Stimulated activated CD4-positive, alpha-beta T cell treated with anti-CD3 and anti-CD28 coated beads, Interleukin-1b, Interleukin-23, amount 100 ng/mL, for 4 hours (primary cell): ENCODE measurements around the gene BHLHA15.

Source experiments
- DNase-seq, 2 donors: peaks; one replicate each; pipeline ENCODE4 v3.0.0-alpha.2; 2020; ENCODE audit warnings: low read depth in 2 of 2

BHLHA15 gene

DNA sequence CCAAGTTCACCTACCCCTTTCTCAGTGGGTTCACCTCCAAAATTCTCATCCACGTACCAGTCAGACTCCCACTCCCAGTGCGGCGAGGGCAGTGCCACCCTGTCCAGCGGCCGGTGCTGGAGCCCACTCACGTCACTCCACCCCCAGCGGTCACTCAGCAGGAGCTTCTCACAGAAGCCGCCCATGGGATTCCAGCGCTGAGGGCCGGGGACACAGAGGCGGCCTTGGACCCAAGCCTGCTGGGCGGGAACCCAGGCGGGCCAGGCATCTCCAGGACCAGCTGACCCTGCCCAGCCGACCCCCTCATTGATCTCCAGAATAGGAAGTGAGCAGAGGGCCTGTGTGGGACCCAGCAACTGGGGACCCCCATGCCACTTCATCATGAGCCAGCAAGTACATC, 33.6 kb downstream of the BHLHA15 start:
- no peak for DNase-seq

- no peak for DNase-seq
Measured at GRCh38 chr7:98248156-98248555, 36.9 kb downstream of the BHLHA15 start.

DNA sequence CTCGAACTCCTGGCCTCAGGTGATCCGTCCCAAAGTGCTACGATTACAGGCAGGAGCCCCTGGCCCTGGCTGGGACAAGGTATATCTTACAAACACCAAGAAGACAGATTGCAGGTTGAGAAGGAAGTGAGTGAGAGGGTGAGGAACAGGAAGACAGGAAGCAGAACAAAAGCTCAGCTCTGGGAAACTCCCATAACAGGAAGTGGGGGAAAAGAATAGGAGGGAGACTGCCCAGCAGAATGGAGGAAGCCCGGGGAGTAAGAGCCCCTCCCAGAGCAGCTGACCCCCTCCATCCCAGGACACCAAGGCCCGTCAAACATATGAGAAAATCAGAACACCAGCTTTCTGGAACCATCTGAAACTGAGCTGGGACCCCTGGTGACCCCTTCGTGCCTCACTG, 37.9 kb downstream of the BHLHA15 start:
- no peak for DNase-seq

DNA sequence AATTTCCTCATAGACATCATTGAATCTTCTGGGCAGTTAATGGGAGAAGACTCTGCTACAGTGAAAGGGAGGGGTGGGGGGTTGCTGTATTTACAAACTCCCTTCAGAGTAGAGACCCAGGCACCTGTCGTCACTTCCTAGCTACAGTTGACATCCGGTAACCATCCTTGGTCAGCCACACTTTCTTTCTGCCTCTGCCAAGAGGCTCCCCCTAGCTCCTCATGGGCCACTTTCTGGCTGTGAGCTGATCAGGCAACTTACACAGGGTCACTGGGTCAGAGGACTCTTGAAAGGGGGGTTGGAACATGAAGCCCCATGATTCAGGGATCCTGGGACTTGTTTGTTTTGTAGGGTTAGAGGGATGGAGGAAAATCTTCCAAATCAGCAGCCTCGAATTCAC, 39.5 kb downstream of the BHLHA15 start:
- DNase-seq, result peak in 1 of 2 donors; percentile 13

GRCh38 chr7:98251231-98251600, 40.0 kb downstream of the BHLHA15 start:
- DNase-seq, result peak in 1 of 2 donors; percentile 5

GRCh38 chr7:98251601-98252424, 40.6 kb downstream of the BHLHA15 start, which contains the start of gene TECPR1:
Gene TECPR1 (minus strand): TSS chr7:98252232. CDS start chr7:98246146, 6,086 bp downstream.
- peak; percentile 53 to 80 for DNase-seq

DNA sequence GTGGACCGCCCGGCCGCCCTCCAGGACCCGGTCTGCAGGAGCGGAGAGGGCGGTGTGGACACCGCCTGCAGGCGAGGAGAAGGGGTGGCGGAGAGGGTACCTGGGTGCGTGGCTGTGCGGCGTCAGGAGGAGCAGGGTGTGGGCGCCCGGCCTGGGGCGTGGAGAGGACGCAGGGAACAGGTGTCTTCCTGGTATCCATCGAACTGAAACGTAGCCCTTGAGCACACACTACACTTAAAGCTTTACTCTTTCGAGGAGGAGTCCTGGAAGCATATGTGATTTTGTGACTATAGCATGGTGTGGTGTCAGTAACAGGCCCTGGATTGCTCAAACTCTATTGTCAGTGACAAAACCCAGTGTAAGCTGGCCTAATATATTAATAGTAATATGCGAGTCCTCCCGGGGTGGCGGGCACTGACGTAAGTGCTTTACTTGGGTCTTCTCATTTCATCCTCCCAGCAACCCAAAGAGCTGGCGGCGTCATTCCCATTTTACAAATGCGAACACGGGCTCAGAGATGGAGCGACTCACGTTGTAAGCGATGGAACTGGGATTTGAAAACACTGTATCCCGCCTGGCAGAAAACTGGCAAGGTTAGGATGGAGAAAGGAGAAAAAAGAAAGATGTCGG, 41.3 kb downstream of the BHLHA15 start:
- DNase-seq, result no peak

GRCh38 chr7:98254516-98254915, 43.3 kb downstream of the BHLHA15 start:
- DNase-seq, result no peak

- DNase-seq, result peak in 1 of 2 donors; percentile 12
Measured at GRCh38 chr7:98254951-98255610, 43.8 kb downstream of the BHLHA15 start.

DNA sequence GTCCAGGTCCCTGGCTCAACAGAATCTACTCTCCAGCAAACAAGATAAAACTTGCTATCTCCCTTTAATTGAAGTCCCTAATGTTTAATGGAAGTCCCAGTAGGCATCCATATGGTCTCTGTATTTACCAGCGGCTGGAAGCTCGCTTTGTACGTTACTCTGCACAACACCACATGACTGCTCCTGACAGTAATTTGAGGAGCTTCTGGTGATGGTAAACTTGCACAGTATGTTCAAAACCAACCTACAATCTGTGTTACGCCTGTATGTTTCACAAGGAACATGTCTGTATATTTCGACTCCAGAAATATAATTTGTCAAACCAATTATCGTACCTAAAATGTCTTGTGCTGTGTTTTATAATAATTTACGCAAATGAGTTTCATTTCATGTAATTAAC, 45.2 kb downstream of the BHLHA15 start:
- no peak for DNase-seq

- DNase-seq, result no peak
Measured at GRCh38 chr7:98257701-98258100, 46.5 kb downstream of the BHLHA15 start.
